ENCODE results near the gene KPNA6. TPM values are rescaled to one million over a fixed set of nuclear protein-coding genes. Genes with fewer than 3 reads are reported as not detected.

Gene KPNA6
- total and polyA plus RNA-seq, 2 of the 13 experiments (the other 11 are each of a cell fraction or from before 2014, with no cell fraction given) = 22.0 to 47.5 TPM

DNA sequence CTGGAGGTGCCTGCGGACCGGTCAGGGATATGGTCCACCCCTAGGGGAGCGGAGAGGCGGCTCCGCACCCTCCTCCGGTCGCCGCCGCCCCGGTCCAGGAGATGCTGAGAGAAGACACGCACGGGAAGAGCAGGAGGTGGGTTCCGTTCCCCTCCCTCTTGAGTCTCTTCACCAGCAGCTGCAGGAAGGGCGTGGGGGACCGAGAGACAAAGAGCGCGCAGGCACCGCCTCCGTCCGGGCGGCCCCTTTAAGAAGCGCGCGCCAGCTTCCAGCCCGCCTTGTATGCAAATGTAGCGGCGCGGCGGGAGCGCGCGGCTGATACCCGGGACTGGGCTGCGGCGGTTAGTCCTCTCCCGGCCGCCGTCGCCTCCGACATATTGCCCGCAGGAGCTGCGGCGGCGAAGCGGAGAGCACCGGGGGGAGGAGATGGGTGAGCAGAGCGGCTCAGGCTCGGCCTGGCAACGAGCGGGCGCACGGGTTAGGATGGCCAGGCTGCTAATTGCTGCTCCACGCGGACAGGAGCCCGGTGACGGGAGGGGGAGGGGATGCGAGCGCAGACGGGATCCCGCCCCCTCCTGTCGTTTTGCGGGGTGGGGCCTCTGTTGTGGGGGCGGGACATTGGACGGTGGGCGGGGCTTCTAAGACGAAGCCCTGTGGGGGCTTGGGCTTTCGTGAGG lies 35.1 kb upstream of the KPNA6 start, which contains the start of gene TMEM39B (continued):
- TF ChIP-seq, protein P1, sequence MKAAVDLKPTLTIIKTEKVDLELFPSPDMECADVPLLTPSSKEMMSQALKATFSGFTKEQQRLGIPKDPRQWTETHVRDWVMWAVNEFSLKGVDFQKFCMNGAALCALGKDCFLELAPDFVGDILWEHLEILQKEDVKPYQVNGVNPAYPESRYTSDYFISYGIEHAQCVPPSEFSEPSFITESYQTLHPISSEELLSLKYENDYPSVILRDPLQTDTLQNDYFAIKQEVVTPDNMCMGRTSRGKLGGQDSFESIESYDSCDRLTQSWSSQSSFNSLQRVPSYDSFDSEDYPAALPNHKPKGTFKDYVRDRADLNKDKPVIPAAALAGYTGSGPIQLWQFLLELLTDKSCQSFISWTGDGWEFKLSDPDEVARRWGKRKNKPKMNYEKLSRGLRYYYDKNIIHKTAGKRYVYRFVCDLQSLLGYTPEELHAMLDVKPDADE (CRISPR knock-in tag; IDR thresholded peaks at IDR 0.05) = no peak
- peak; percentile 72 for TF ChIP-seq ARNTL (CRISPR knock-in tag; IDR thresholded peaks at IDR 0.05)
- TF ChIP-seq, protein P2, sequence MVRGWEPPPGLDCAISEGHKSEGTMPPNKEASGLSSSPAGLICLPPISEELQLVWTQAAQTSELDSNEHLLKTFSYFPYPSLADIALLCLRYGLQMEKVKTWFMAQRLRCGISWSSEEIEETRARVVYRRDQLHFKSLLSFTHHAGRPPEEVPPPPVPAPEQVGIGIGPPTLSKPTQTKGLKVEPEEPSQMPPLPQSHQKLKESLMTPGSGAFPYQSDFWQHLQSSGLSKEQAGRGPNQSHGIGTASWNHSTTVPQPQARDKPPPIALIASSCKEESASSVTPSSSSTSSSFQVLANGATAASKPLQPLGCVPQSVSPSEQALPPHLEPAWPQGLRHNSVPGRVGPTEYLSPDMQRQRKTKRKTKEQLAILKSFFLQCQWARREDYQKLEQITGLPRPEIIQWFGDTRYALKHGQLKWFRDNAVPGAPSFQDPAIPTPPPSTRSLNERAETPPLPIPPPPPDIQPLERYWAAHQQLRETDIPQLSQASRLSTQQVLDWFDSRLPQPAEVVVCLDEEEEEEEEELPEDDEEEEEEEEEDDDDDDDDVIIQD (CRISPR knock-in tag; IDR thresholded peaks at IDR 0.05; ENCODE audit: low read depth) = no peak
- no peak for TF ChIP-seq MTA3 (CRISPR knock-in tag; IDR thresholded peaks at IDR 0.05)
- TF ChIP-seq ZNF782 (CRISPR knock-in tag; IDR thresholded peaks at IDR 0.05; ENCODE audit: borderline replicate concordance) = peak; percentile 75
- TF ChIP-seq, protein P3, sequence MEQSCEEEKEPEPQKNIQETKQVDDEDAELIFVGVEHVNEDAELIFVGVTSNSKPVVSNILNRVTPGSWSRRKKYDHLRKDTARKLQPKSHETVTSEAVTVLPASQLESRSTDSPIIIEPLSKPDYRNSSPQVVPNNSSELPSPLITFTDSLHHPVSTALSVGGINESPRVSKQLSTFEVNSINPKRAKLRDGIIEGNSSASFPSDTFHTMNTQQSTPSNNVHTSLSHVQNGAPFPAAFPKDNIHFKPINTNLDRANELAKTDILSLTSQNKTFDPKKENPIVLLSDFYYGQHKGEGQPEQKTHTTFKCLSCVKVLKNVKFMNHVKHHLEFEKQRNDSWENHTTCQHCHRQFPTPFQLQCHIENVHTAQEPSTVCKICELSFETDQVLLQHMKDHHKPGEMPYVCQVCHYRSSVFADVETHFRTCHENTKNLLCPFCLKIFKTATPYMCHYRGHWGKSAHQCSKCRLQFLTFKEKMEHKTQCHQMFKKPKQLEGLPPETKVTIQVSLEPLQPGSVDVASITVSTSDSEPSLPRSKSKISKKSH (CRISPR knock-in tag; IDR thresholded peaks at IDR 0.05; ENCODE audit: borderline replicate concordance) = no peak; the same call in 1 of the 2 replicates
- TF ChIP-seq, protein P4, sequence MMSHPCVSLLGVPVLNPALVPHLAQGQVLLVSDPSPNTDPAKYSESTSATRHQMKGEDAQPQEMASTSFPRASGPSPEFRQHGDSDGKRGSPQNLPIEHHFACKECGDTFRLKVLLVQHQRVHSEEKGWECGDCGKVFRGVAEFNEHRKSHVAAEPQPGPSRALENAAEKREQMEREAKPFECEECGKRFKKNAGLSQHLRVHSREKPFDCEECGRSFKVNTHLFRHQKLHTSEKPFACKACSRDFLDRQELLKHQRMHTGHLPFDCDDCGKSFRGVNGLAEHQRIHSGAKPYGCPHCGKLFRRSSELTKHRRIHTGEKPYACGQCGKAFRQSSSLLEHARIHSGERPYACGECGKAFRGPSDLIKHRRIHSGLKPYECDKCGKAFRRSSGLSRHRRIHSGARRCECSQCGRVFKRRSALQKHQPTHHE (CRISPR knock-in tag; IDR thresholded peaks at IDR 0.05; ENCODE audit: borderline replicate concordance) = peak; percentile 79; the same call in 1 of the 2 replicates
- TF ChIP-seq SAP130 (CRISPR knock-in tag; IDR thresholded peaks at IDR 0.05; ENCODE audit: low read depth) = peak; percentile 84
- TF ChIP-seq ZNF549 (CRISPR knock-in tag; IDR thresholded peaks at IDR 0.05) = no peak
- 0 out of 2 replicates have a peak, but pooled peaks have one; percentile 54 for TF ChIP-seq ZSCAN22 (CRISPR knock-in tag; IDR thresholded peaks at IDR 0.05)
- no peak for TF ChIP-seq ZNF878 (CRISPR knock-in tag; IDR thresholded peaks at IDR 0.05)
- TF ChIP-seq, protein P5, sequence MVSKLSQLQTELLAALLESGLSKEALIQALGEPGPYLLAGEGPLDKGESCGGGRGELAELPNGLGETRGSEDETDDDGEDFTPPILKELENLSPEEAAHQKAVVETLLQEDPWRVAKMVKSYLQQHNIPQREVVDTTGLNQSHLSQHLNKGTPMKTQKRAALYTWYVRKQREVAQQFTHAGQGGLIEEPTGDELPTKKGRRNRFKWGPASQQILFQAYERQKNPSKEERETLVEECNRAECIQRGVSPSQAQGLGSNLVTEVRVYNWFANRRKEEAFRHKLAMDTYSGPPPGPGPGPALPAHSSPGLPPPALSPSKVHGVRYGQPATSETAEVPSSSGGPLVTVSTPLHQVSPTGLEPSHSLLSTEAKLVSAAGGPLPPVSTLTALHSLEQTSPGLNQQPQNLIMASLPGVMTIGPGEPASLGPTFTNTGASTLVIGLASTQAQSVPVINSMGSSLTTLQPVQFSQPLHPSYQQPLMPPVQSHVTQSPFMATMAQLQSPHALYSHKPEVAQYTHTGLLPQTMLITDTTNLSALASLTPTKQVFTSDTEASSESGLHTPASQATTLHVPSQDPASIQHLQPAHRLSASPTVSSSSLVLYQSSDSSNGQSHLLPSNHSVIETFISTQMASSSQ (IDR thresholded peaks at IDR 0.05; ENCODE audit: low read depth) = no peak
- TF ChIP-seq, protein P5 (CRISPR knock-in tag; IDR thresholded peaks at IDR 0.05; ENCODE audit: borderline replicate concordance) = 0 out of 2 replicates have a peak, but pooled peaks have one; percentile 58
- TF ChIP-seq TEAD3 (CRISPR knock-in tag; optimal IDR thresholded peaks at IDR 0.05; ENCODE audit: borderline replicate concordance) = no peak
- TF ChIP-seq, protein P6, sequence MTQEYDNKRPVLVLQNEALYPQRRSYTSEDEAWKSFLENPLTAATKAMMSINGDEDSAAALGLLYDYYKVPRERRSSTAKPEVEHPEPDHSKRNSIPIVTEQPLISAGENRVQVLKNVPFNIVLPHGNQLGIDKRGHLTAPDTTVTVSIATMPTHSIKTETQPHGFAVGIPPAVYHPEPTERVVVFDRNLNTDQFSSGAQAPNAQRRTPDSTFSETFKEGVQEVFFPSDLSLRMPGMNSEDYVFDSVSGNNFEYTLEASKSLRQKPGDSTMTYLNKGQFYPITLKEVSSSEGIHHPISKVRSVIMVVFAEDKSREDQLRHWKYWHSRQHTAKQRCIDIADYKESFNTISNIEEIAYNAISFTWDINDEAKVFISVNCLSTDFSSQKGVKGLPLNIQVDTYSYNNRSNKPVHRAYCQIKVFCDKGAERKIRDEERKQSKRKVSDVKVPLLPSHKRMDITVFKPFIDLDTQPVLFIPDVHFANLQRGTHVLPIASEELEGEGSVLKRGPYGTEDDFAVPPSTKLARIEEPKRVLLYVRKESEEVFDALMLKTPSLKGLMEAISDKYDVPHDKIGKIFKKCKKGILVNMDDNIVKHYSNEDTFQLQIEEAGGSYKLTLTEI (CRISPR knock-in tag; conservative IDR thresholded peaks at IDR 0.05) = no peak
- TF ChIP-seq ZBTB3 (CRISPR knock-in tag; IDR thresholded peaks at IDR 0.05; ENCODE audit: borderline replicate concordance, low read depth) = 0 out of 2 replicates have a peak, but pooled peaks have one; percentile 33
- TF ChIP-seq ZNF331 (CRISPR knock-in tag; IDR thresholded peaks at IDR 0.05) = 0 out of 2 replicates have a peak, but pooled peaks have one; percentile 63
